KMS-11 (cell line): ENCODE results near the gene ZC3H10.
A peak's percentile ranks its signal among the peaks of the same experiment; 100 is the strongest.

Experiments
- H2AFZ ChIP-seq: fragments of 200-600 bp; sonication (generic); 2 replicates; pipeline ENCODE4 v1.6.1; 2016; ENCODE audit warnings: antibody characterized with exemption, mixed run types, low read depth
- H3K27ac ChIP-seq: fragments of 200-600 bp; sonication (generic); 2 replicates; pipeline ENCODE4 v1.6.1; 2016; ENCODE audit warnings: mild to moderate bottlenecking, mixed run types
- H3K27me3 ChIP-seq: fragments of 200-600 bp; sonication (generic); 2 replicates; pipeline ENCODE4 v1.6.1; 2017; ENCODE audit warnings: mild to moderate bottlenecking, low read depth, mixed run types, moderate library complexity; ENCODE audit not compliant: insufficient read depth
- H3K36me3 ChIP-seq: fragments of 200-600 bp; sonication (generic); 2 replicates; pipeline ENCODE4 v1.6.1; 2017; ENCODE audit warnings: mild to moderate bottlenecking, mixed run types; ENCODE audit not compliant: insufficient read depth
- H3K4me1 ChIP-seq: fragments of 200-600 bp; sonication (generic); 2 replicates; pipeline ENCODE4 v1.6.1; 2016; ENCODE audit warnings: mild to moderate bottlenecking, low read depth, mixed run types; ENCODE audit not compliant: poor library complexity, severe bottlenecking
- H3K4me2 ChIP-seq: fragments of 200-600 bp; sonication (generic); 2 replicates; pipeline ENCODE4 v1.7.0; 2016; ENCODE audit warnings: mild to moderate bottlenecking, mixed run types
- H3K4me3 ChIP-seq: fragments of 200-600 bp; sonication (generic); IDR thresholded peaks from 2 replicates; pipeline ENCODE4 v1.6.1; 2017; ENCODE audit warnings: low read depth, low read length, mixed read lengths; ENCODE audit not compliant: insufficient read depth
- H3K79me2 ChIP-seq: fragments of 200-600 bp; sonication (generic); 2 replicates; pipeline ENCODE4 v1.6.1; 2016; ENCODE audit warnings: low read depth, mixed run types; ENCODE audit not compliant: insufficient read depth
- H3K9ac ChIP-seq: fragments of 200-600 bp; sonication (generic); 2 replicates; pipeline ENCODE4 v1.6.1; 2016; ENCODE audit warnings: mild to moderate bottlenecking, mixed run types
- H4K20me1 ChIP-seq: fragments of 200-600 bp; sonication (generic); 2 replicates; pipeline ENCODE4 v1.6.1; 2016; ENCODE audit warnings: mild to moderate bottlenecking, mixed run types; ENCODE audit not compliant: insufficient read depth
- TF ChIP-seq, protein P1 (sequence below): fragments of 200-600 bp; sonication (generic); conservative IDR thresholded peaks from 2 replicates; pipeline ENCODE4 v1.6.1; 2017; ENCODE audit warnings: low read depth, mild to moderate bottlenecking, antibody characterized with exemption, low read length, moderate library complexity, mixed read lengths

The ZC3H10 gene

DNA sequence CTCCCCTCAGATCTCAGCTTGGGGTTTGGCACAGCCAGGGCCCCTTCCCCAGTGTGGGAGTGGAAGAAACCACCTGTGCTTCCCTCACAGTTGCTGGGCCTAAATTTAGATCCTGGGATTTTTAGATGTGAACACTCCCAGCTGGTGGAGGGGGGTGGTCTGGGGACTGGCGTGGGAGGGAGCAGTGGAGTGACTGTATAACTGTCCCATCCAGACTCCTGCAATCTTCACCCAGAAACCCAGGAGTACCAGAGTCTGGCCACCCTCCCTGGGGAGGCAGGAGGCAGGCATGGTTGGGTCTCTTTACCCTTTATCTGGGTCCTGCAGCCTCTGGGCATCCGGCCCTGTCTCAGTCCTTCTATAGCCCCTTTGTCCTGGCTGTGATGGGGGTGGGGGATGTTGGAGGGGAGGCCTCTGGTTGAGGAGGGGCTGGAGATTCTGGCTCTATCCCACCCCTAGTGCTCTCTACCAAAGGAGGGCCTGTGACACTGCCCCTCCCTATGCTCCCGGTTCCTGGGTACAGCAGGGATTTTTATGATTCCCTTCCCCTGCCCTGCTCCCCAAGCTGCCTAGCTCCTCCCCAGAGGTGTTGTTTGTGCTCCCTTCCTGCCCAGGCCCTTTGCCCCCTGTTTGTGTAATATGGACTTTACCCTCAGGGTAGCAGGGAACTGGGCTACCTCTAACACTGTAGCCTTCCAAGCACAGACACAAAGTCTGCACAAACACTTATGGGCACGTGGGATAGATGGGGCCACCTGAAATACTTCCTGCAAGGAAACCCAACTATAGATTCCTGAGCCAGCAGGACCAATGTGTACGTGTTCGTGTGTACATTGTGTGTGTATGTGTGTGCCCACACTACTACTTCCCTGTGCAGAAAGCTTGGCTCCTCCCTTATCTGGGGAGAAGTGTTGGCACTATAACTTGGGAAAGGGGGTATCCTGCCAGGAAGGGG is 36.4 kb upstream of the ZC3H10 start:
- Histone ChIP-seq H3K4me3 (no peak overlapping the region), H3K27me3 (peaks cover 33% of the 10 kb centered on the region; the same call in 1 of the 2 replicates), H3K36me3 (no peaks in the 10 kb centered on the region), H4K20me1 (no peaks in the 10 kb centered on the region), H3K9ac (no peak overlapping the region), H3K4me2 (no peak overlapping the region), H3K79me2 (no peaks in the 10 kb centered on the region), H3K4me1 (peaks cover 13% of the 10 kb centered on the region), H3K27ac (no peak overlapping the region), H2AFZ (no peak overlapping the region)
- TF ChIP-seq, protein P1, sequence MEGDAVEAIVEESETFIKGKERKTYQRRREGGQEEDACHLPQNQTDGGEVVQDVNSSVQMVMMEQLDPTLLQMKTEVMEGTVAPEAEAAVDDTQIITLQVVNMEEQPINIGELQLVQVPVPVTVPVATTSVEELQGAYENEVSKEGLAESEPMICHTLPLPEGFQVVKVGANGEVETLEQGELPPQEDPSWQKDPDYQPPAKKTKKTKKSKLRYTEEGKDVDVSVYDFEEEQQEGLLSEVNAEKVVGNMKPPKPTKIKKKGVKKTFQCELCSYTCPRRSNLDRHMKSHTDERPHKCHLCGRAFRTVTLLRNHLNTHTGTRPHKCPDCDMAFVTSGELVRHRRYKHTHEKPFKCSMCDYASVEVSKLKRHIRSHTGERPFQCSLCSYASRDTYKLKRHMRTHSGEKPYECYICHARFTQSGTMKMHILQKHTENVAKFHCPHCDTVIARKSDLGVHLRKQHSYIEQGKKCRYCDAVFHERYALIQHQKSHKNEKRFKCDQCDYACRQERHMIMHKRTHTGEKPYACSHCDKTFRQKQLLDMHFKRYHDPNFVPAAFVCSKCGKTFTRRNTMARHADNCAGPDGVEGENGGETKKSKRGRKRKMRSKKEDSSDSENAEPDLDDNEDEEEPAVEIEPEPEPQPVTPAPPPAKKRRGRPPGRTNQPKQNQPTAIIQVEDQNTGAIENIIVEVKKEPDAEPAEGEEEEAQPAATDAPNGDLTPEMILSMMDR: no peak

DNA sequence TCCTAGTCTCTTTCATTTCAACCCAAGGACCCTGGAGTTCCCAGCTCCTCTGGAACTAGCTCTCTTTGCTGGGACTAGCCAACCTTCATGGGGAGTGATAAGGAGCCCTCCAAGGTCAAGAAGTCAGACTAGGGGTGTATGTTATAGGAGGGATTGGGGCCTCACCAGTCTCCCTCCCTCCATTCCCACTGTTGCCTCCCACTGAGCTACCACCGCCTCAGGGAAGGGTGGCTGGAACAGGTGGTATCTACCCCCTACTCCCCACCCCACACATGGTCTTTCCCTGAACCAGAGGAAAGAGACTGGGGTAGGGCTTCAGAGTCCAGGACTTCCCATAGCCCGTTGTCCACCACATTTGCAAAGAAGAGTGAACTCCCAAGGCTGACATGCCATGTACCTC is 35.7 kb upstream of the ZC3H10 start:
- peaks cover 33% of the 10 kb centered on the region; the same call in 1 of the 2 replicates for H3K27me3 ChIP-seq
- no peak overlapping the region for H3K4me2 ChIP-seq
- H3K4me1 ChIP-seq: peaks cover 13% of the 10 kb centered on the region
- no peak overlapping the region for H2AFZ ChIP-seq
- H3K79me2 ChIP-seq: no peaks in the 10 kb centered on the region
- H4K20me1 ChIP-seq: no peaks in the 10 kb centered on the region
- H3K9ac ChIP-seq: no peak overlapping the region
- H3K4me3 ChIP-seq: no peak overlapping the region
- no peak overlapping the region for H3K27ac ChIP-seq
- TF ChIP-seq, protein P1: no peak
- no peaks in the 10 kb centered on the region for H3K36me3 ChIP-seq

DNA sequence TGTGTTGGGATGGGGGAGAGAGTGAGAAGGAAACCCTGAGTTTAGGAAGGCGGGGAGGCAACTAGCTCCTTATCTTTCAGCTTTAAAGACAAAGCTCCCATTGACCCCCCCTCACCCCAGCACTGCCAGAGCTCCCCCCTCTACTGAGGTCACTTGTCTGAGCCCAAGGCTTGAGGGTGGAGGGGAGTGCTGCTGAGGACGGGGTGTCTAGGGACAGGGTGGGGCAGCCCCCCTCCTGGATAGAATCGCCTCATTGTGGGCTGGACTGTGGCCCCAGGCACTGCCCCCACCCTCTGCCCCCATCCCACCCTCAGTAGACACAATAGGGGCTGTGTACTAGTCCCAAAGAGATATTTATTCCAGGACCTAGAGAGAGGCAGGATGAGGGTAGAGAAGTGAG is 35.1 kb upstream of the ZC3H10 start:
- Histone ChIP-seq H3K9ac (no peak overlapping the region), H3K79me2 (no peaks in the 10 kb centered on the region), H3K27ac (no peak overlapping the region), H2AFZ (no peak overlapping the region), H4K20me1 (no peaks in the 10 kb centered on the region), H3K4me3 (no peak overlapping the region), H3K4me1 (peaks cover 13% of the 10 kb centered on the region), H3K4me2 (no peak overlapping the region), H3K36me3 (no peaks in the 10 kb centered on the region), H3K27me3 (peaks cover 33% of the 10 kb centered on the region; the same call in 1 of the 2 replicates)
- TF ChIP-seq, protein P1: no peak

DNA sequence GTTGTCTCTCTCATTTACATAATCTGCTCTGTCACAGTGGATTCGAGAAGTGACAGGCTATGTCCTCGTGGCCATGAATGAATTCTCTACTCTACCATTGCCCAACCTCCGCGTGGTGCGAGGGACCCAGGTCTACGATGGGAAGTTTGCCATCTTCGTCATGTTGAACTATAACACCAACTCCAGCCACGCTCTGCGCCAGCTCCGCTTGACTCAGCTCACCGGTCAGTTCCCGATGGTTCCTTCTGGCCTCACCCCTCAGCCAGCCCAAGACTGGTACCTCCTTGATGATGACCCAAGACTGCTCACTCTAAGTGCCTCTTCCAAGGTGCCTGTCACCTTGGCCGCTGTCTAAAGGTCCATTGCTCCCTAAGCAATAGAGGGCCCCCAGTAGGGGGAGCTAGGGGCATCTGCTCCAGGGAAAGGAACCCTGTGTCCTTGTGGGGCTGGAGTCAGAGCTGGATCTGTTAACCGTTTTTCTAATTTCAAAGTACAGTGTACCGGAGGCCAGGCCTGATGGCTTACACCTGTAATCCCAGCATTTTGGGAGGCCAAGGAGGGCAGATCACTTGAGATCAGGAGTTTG is 33.0 kb upstream of the ZC3H10 start:
- peaks cover 32% of the 10 kb centered on the region; the same call in 1 of the 2 replicates for H3K27me3 ChIP-seq
- H3K4me1 ChIP-seq: peaks cover 6% of the 10 kb centered on the region
- no peak overlapping the region for H3K4me2 ChIP-seq
- no peak overlapping the region for H3K27ac ChIP-seq
- H3K4me3 ChIP-seq: no peak overlapping the region
- H2AFZ ChIP-seq: no peak overlapping the region
- H3K9ac ChIP-seq: no peak overlapping the region
- no peaks in the 10 kb centered on the region for H3K79me2 ChIP-seq
- TF ChIP-seq, protein P1: peak; percentile 65
- no peaks in the 10 kb centered on the region for H3K36me3 ChIP-seq
- no peaks in the 10 kb centered on the region for H4K20me1 ChIP-seq
